Fibroblast of villous mesenchyme (primary cell): ENCODE data around the gene HOXC4. TPM values are rescaled to one million over a fixed set of nuclear protein-coding genes. Genes with fewer than 3 reads are reported as not detected.
A peak's percentile ranks its signal among the peaks of the same experiment; 100 is the strongest.

Experiments used
- DNase-seq: peaks from one replicate; pipeline ENCODE4 v3.0.0-alpha.2; 2010; ENCODE audit warnings: low read depth
- H3K4me3 ChIP-seq: 2 replicates; pipeline ENCODE4 v1.5.1; 2011; ENCODE audit warnings: low read depth, mild to moderate bottlenecking, low read length
- CTCF ChIP-seq: IDR thresholded peaks from 2 replicates; pipeline ENCODE4 v1.5.1; 2012; ENCODE audit warnings: low read depth, mild to moderate bottlenecking, low read length; ENCODE audit not compliant: insufficient read depth
- total RNA-seq: library from RNA; depleted of rRNA; stranded (reverse); fragments of >200 nt; gene quantifications from 2 replicates; pipeline ENCODE4 v1.2.3, GENCODE V29; 2012

The HOXC4 gene
- total RNA-seq, 1 donor: under 0.01 TPM

GRCh38 chr12:54051874-54052437 lies 1.7 kb upstream of the HOXC4 start:
- TF ChIP-seq CTCF: no peak
- peak; percentile 82 for DNase-seq

GRCh38 chr12:54052438-54053002 lies 1.1 kb upstream of the HOXC4 start:
- no peak for TF ChIP-seq CTCF
- H3K4me3 ChIP-seq: no peak overlapping the region
- peak; percentile 29 for DNase-seq

More at GRCh38 chr12:54051874-54052437, 1.7 kb upstream of the HOXC4 start:
- H3K4me3 ChIP-seq: no peak overlapping the region

GRCh38 chr12:54053003-54053750 lies 458 bp upstream of the HOXC4 start:
- DNase-seq: no peak
- TF ChIP-seq CTCF: no peak
- H3K4me3 ChIP-seq: peak overlapping the region; percentile 45

- no peak for DNase-seq
- TF ChIP-seq CTCF: no peak
- no peak overlapping the region for H3K4me3 ChIP-seq
These were observed 1.1 kb downstream of the HOXC4 start for GRCh38 chr12:54054742-54055194.

GRCh38 chr12:54055552-54055951 lies 1.9 kb downstream of the HOXC4 start:
- no peak for TF ChIP-seq CTCF
- no peak for DNase-seq
- no peak overlapping the region for H3K4me3 ChIP-seq

GRCh38 chr12:54056110-54056509 lies 2.5 kb downstream of the HOXC4 start:
- no peak for TF ChIP-seq CTCF
- H3K4me3 ChIP-seq: no peak overlapping the region
- no peak for DNase-seq
